Fibroblast of skin of back (primary cell): ENCODE measurements around the gene VASH2.

ENCODE experiments used
- DNase-seq: peaks from one replicate; pipeline ENCODE4 v3.0.0-alpha.2; 2013

VASH2 gene

GRCh38 chr1:212930986-212931678 lies 19.2 kb upstream of the VASH2 start:
- DNase-seq = no peak

GRCh38 chr1:212933815-212934471 lies 16.4 kb upstream of the VASH2 start:
- DNase-seq = no peak

- DNase-seq = no peak
Observed at GRCh38 chr1:212935387-212935981, 14.9 kb upstream of the VASH2 start.

GRCh38 chr1:212937034-212937433 lies 13.3 kb upstream of the VASH2 start:
- no peak for DNase-seq

GRCh38 chr1:212938846-212939245 lies 11.5 kb upstream of the VASH2 start:
- no peak for DNase-seq

- DNase-seq = no peak
Observed at GRCh38 chr1:212941452-212941851, 8.9 kb upstream of the VASH2 start.

GRCh38 chr1:212942679-212943392 lies 7.5 kb upstream of the VASH2 start:
- DNase-seq = no peak

- no peak for DNase-seq
Observed at GRCh38 chr1:212943393-212943710, 7.0 kb upstream of the VASH2 start.

GRCh38 chr1:212944229-212944901 lies 6.0 kb upstream of the VASH2 start:
- no peak for DNase-seq

GRCh38 chr1:212945056-212945455 lies 5.3 kb upstream of the VASH2 start:
- no peak for DNase-seq

GRCh38 chr1:212945463-212946160 lies 4.7 kb upstream of the VASH2 start:
- no peak for DNase-seq

GRCh38 chr1:212946872-212947271 lies 3.5 kb upstream of the VASH2 start:
- DNase-seq = no peak

GRCh38 chr1:212949771-212950170 lies 570 bp upstream of the VASH2 start:
- no peak for DNase-seq

GRCh38 chr1:212951126-212951946 lies 995 bp downstream of the VASH2 start:
- DNase-seq = peak; percentile 9

- no peak for DNase-seq
Observed at GRCh38 chr1:212951947-212952640, 1.8 kb downstream of the VASH2 start.

GRCh38 chr1:212952641-212952976 lies 2.3 kb downstream of the VASH2 start:
- DNase-seq = no peak

- no peak for DNase-seq
Observed at GRCh38 chr1:212953321-212953720, 3.0 kb downstream of the VASH2 start.

GRCh38 chr1:212954514-212954913 lies 4.2 kb downstream of the VASH2 start:
- no peak for DNase-seq

- DNase-seq = no peak
Observed at GRCh38 chr1:212955098-212955497, 4.8 kb downstream of the VASH2 start.

GRCh38 chr1:212955961-212956620 lies 5.8 kb downstream of the VASH2 start:
- DNase-seq = no peak
